CD4-positive, alpha-beta T cell treated with Interleukin-12 subunit alpha and Interleukin-12 subunit beta, for 1 hour (primary cell): ENCODE measurements around the gene MIA3.
"Not testable (repeated sequence)": the region's sequence is repeated elsewhere in the genome, so short reads cannot be mapped to it uniquely, and the experiment has no call there.

Experiments
- DNase-seq: peaks from one replicate; pipeline ENCODE4 v3.0.0-alpha.2; 2020

MIA3 gene

GRCh38 chr1:222665964-222666363, 48.1 kb downstream of the MIA3 start:
- DNase-seq, result no peak

GRCh38 chr1:222668184-222668583, 50.3 kb downstream of the MIA3 start:
- not testable (repeated sequence) for DNase-seq

GRCh38 chr1:222669107-222669506, 51.2 kb downstream of the MIA3 start:
- not testable (repeated sequence) for DNase-seq

GRCh38 chr1:222670110-222670509, 52.2 kb downstream of the MIA3 start:
- no peak for DNase-seq

GRCh38 chr1:222680080-222680479, 62.2 kb downstream of the MIA3 start:
- DNase-seq, result no peak

GRCh38 chr1:222691016-222691415, 73.1 kb downstream of the MIA3 start:
- DNase-seq, result no peak

GRCh38 chr1:222694927-222695326, 77.0 kb downstream of the MIA3 start:
- DNase-seq, result no peak

GRCh38 chr1:222696741-222697140, 78.8 kb downstream of the MIA3 start:
- DNase-seq, result no peak

- no peak for DNase-seq
Observed at GRCh38 chr1:222697203-222697602, 79.3 kb downstream of the MIA3 start.

- DNase-seq, result no peak
Observed at GRCh38 chr1:222697826-222698225, 79.9 kb downstream of the MIA3 start.

GRCh38 chr1:222702210-222702609, 84.3 kb downstream of the MIA3 start:
- no peak for DNase-seq

GRCh38 chr1:222704260-222704659, 86.4 kb downstream of the MIA3 start:
- DNase-seq, result no peak

GRCh38 chr1:222706815-222707214, 88.9 kb downstream of the MIA3 start:
- no peak for DNase-seq

- no peak for DNase-seq
Observed at GRCh38 chr1:222709700-222710153, 91.8 kb downstream of the MIA3 start.

- DNase-seq, result peak; percentile 70
Observed at GRCh38 chr1:222711319-222712252, 93.7 kb downstream of the MIA3 start.

- DNase-seq, result peak; percentile 94
Observed at GRCh38 chr1:222712253-222713090, 94.6 kb downstream of the MIA3 start, which contains the start of the genes AIDA and BROX. AIDA (minus strand) TSS chr1:222712491; CDS start chr1:222712317, 174 bp downstream. BROX (plus strand) TSS chr1:222712564; CDS start chr1:222715700, 3,136 bp downstream.

- peak; percentile 95 for DNase-seq
Observed at GRCh38 chr1:222713091-222713961, 95.4 kb downstream of the MIA3 start.

GRCh38 chr1:222716393-222716792, 98.5 kb downstream of the MIA3 start:
- DNase-seq, result no peak
